HG03460 (cell line): ENCODE results near the gene SLC5A11.
"Not testable (repeated sequence)": the region's sequence is repeated elsewhere in the genome, so short reads cannot be mapped to it uniquely, and the experiment has no call there.

Experiments
- ATAC-seq: cut with Tn5 transposase; IDR thresholded peaks from one replicate; pipeline ENCODE4 v1.9.1; 2021; ENCODE audit not compliant: unreplicated experiment

SLC5A11 gene

DNA sequence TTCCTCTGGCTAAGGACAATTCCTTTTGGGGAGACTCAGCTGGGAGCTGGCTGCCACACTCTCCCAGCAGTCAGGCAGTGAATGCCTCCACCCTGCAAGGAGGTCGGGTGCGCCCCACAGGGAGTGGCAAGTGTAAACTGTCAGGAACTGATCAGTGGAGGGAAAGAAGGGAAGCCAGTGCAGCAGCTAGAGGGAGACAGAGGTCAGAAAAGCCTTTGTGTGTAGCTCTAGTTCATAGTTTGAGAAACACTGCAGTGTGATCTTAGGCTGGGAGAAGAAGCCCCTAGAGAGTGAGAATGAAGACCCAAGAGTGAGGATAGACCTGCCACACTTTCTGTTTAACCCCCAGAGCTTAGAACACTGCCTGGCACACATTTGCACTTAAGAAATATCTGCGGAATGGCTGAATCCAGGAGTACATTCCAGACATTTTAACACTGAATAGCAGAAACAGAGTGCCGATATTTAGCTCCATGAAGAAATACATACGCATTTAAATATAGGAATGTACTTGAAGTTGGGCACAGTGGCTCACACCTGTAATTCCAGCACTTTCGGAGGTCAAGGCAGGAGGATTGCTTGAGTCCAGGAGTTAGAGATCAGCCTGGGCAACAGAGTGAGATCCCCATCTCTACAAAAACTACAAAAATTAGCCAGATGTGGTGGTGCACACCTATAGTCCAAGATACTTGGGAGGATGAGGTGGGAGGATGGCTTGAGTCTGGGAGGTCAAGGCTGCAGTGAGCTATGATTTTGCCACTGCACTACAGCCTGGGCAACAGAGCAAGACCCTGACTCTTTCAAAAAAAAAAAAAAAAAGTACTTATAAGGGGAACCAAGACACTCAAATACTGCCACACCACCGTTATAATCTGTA is 11.1 kb upstream of the SLC5A11 start:
- ATAC-seq = no peak

DNA sequence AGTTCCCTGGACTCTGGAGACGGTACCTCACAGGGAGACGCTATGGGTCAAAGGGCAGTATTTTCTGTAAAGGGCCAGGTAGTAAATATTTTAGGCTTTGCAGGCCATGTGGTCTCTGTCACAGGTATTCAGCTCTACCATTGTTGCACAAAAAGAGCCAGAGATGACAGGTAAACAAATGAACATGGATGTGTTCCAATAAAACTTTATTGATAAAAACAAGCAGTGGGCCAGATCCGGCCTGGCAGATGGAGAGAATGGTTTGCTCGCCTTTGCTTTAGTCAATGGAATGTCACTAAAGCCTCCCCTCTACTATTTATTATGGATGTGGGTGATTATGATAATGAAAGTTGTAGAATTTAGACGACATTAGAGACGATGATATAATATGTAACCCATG is 8.9 kb upstream of the SLC5A11 start:
- no peak for ATAC-seq

DNA sequence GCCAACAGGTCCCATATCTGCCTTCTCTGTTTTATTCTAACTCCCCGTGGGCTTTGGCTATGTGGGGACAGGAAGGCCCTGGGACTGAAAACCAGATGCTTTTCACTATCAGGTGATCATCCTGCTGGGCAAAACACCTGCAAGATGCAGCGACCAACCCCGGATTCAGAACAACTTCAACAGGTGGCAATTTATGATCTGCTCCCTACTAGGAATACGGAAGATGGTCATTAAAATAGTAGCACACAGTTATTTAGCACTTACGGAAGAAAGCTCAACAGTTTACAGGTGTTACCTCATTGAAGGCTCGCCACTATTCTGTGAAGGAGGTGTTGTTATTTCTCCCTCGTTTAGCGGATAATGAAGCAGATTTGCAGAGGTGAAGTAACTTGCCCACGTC is 7.8 kb upstream of the SLC5A11 start:
- no peak for ATAC-seq

DNA sequence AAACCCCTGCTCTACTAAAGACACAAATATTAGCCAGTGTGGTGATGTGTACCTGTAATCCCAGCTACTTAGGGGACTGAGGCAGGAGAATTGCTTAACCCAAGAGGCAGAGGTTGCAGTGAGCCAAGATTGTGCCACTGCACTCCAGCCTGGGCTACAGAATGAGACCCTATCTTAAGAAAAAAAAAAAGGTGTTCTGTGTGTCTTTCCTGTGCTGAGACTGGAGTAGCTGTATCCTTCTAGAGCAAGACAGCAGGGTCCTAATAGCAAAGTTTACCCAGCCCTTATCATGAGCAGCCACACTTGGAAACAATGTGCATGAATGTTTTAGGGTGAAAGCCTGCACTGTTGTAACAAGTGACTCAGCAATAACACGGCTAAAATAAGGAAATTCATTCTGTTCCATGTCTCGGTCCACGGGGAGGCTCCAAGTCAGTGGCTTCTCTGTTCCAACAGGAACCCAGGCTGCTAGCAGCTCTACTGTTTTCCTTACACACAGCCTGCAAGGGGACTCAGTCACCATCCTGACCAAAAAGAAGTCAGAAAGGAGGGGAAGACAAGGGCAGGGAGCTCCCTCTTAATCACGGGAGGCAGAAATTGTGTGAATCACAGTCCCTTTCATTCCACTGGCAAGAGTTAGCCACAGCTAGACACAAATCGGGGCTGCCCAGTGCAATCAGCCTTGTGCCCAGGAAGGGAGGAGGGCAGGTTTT is 7.1 kb upstream of the SLC5A11 start:
- no peak for ATAC-seq

DNA sequence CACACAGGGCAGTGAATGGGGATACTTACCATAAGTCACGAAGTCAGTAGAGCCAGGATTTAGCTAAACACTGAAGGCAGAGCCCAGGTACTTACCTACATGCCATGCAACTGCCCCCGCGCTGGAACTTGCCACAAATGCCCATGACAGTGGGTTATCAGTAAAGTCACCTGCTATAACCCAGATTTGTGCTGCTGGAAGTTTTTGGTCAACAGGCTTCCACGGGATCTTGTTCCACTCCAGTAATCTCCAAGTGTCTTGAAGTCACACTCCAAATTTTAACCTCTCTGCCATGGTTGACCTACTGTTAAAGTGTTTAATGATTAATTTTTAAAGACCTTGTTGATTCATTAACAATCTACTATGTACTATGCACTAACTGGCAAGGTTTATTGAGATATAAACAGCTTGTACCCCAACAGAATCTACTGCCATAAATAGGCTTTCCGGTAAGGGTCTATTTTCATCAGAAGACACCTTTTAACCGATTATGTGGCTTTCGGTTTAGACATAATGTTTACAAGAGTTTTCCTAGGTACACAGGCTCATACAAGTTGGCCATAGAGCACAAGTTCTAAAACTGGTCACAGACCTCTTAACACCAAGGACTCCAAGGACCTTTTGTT is 6.3 kb upstream of the SLC5A11 start:
- no peak for ATAC-seq

GRCh38 chr16:24841291-24841690 is 4.5 kb upstream of the SLC5A11 start:
- ATAC-seq = no peak

DNA sequence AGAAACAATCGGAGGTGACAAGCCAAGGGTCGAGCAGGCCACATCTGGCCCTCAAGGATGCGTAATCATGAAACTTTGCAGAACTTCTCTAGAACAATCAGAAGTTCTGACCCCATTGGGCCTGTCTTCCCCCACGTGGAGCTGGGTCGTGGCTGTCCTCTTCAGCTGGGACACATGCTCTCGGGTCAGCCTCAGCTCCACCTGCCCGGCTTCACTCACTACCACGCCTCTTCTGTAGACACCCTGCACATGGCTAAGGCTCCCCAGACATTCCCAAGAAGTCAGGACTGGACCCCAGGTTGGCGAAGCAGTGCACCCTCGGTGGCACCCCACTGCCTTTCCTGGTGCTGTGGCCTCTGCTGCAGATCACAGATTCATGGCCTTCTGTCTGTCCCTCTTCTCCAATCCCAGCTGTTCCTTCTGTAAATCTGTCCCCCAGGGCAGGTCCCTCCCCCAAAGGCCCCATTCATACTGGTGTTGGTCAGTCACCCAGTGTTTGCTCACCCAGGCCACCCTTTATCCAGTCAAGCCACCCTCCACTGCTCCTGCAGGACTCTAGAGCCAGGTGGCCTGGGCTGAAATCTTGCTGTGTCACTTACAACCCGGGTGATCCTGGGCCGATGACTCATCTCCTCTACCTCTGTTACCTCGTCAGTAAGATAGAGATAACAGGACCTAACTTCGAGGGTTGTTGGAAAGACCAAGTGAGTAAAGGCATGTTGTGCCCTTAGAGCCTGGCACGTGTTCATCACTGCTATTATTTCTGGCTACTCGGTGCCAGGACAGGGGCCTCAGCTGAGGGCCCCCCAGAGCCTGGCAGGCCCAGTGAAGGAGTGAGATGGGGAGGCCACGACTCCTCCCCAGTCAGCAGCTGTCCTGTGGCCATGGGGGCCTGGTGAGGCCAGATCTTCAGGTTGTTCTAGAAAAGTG is 1.4 kb upstream of the SLC5A11 start:
- no peak for ATAC-seq

DNA sequence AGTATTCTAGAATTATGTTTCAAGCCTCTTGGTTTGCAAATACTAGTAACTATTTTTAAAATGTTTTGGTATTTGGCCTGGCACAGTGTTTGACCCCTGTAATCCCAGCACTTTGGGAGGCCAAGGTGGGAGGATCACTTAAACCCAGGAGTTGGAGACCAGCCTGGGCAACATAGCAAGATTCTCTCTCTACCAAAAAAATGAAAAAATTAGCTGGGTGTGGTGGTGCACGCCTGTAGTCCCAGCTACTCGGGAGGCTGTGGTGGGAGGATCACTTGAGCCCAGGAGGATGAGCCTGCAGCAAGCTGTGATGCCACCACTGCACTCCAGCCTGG is 765 bp upstream of the SLC5A11 start:
- ATAC-seq = not testable (repeated sequence)

GRCh38 chr16:24846548-24847357 is 990 bp downstream of the SLC5A11 start:
- no peak for ATAC-seq

- no peak for ATAC-seq
Measured at GRCh38 chr16:24847358-24847664, 1.5 kb downstream of the SLC5A11 start.

- no peak for ATAC-seq
Measured at GRCh38 chr16:24848065-24848464, 2.3 kb downstream of the SLC5A11 start.

DNA sequence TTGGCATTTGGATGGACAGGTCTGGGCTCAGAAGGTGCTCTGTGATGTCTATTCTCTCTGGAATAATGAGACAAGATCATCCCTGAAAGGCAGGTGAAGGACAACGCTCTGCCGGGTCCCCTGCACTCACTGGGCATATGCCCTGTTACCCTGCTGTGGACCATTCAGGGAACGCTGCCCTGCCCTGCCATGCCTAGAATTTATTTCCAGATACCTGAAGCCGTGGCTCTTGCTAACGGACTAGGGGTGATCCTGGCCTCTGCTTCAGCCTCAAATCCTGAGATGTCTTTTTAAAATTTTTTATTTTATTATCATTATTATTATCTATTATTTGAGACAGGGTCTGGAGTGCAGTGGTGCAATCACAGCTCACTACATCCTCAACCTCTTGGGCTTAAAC is 3.9 kb downstream of the SLC5A11 start:
- no peak for ATAC-seq

- ATAC-seq = no peak
Measured at GRCh38 chr16:24850289-24850938, 4.7 kb downstream of the SLC5A11 start.

- no peak for ATAC-seq
Measured at GRCh38 chr16:24851700-24852099, 5.9 kb downstream of the SLC5A11 start.

GRCh38 chr16:24852281-24852721 is 6.5 kb downstream of the SLC5A11 start:
- ATAC-seq = no peak

GRCh38 chr16:24853169-24853824 is 7.5 kb downstream of the SLC5A11 start:
- no peak for ATAC-seq

DNA sequence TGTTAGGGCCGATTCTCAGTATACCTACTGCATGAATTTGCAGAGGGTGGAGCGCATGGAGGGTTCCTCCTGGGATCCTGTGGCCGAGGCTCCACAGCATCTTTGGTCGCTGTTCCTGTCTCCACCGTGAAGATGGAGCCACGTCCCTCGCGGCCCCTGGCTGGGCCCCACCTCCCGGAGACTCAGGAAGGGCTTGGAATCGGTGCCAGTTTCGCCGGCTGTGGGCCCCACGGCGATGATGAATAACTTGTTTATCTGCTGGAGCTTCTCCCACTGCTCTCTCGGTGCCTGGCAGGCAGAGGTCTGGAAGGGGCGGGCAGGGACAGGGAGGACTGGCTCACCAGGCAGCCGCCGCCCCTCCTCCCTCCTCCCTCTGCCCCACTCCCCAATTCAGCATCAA is 8.1 kb downstream of the SLC5A11 start:
- no peak for ATAC-seq

DNA sequence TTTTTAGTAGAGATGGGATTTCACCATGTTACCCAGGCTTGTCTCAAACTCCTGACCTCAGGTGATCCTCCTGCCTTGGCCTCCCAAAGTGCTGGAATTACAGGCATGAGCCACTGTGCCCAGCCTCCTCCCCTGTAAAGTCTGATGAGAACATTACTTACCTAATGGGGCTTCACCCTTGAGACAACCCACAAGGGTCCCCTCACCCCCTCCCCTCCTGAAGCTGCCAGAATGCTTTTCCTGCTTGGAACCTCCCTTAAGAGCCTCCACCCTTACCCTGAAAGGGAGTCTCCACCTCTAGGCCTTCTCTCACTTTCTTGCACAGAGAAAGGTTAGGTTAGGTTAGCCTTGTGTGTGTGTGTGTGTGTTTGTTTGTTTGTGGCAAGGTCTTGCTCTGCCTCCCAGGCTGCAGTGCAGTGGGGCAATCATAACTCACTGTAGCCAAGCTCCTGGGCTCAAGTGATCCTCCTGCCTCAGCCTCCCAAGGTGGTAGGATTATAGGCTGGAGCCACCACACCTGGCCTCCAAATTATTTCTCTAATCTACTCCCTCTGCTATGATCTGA is 8.9 kb downstream of the SLC5A11 start:
- no peak for ATAC-seq

DNA sequence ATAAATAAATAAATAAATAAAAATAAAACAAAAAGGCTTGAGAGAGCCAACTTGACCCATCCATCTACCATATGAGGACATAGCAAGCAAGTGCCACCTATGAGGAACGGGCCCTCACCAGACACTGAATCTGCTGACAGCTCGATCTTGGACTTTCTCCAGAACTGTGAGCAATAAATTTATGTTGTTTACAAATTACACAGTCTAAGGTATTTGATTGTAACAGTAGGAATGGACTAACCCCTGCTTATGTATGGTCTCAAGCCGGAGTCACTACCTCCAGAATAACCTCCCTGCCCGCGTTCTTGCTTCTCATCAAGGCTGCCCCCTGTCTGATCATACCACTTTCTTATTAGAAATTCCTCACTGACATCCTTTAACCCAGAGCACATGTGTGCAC is 9.9 kb downstream of the SLC5A11 start:
- no peak for ATAC-seq
